ENCODE measurements around the gene TNFAIP3.
"Not testable (repeated sequence)": the region's sequence is repeated elsewhere in the genome, so short reads cannot be mapped to it uniquely, and the experiment has no call there.

The TNFAIP3 gene

GRCh38 chr6:137879885-137880745, 13.1 kb downstream of the TNFAIP3 start:
- DNase-seq = no peak

- DNase-seq = no peak
Measured at GRCh38 chr6:137880746-137881521, 13.9 kb downstream of the TNFAIP3 start.

DNA sequence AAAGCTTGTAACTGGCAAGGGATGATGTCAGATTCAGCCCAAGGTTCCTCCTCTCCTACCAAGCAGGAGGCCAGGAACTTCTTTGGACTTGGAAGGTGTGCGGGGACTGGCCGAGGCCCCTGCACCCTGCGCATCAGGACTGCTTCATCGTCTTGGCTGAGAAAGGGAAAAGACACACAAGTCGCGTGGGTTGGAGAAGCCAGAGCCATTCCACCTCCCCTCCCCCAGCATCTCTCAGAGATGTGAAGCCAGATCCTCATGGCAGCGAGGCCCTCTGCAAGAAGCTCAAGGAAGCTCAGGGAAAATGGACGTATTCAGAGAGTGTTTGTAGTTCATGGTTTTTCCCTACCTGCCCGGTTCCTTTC, 14.4 kb downstream of the TNFAIP3 start:
- DNase-seq = no peak

- DNase-seq = peak; percentile 52
Measured at GRCh38 chr6:137882225-137882961, 15.3 kb downstream of the TNFAIP3 start.

- peak; percentile 43 for DNase-seq
Measured at GRCh38 chr6:137883400-137884148, 16.5 kb downstream of the TNFAIP3 start.

DNA sequence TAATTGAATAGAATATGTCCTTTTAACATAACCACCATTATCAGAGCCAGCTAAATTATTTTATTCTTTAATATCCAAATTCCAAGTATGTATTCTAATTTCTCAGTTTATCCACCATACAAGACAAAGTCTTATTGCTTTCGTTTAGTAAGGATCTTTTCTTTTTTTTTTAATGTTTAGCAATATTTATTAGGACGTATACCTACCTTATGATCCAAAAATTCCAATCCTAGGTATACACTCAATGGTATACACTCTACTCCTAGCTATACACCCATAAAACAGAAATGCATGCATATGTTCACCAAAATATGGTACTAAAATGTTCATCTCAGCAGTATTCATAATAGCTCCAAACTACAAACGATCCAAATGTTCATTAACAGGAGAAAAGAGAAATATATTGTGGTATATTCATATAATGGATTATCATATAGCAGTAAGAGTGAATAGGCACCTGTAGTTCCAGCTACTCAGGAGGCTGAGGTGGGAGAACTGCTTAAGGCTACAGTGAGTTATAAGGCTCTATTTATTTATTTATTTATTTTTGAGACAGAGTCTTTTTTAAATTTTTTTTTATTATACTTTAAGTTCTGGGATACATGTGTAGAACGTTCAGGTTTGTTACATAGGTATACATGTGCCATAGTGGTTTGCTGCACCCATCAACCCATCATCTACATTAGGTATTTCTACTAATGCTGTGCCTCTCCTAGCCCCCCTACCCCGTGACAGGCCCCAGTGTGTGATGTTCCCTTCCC, 17.3 kb downstream of the TNFAIP3 start:
- no peak for DNase-seq

- not testable (repeated sequence) for DNase-seq
Measured at GRCh38 chr6:137884910-137885229, 17.8 kb downstream of the TNFAIP3 start.

- DNase-seq = not testable (repeated sequence)
Measured at GRCh38 chr6:137886226-137886625, 19.2 kb downstream of the TNFAIP3 start.

GRCh38 chr6:137890983-137891537, 24.0 kb downstream of the TNFAIP3 start:
- DNase-seq = no peak

DNA sequence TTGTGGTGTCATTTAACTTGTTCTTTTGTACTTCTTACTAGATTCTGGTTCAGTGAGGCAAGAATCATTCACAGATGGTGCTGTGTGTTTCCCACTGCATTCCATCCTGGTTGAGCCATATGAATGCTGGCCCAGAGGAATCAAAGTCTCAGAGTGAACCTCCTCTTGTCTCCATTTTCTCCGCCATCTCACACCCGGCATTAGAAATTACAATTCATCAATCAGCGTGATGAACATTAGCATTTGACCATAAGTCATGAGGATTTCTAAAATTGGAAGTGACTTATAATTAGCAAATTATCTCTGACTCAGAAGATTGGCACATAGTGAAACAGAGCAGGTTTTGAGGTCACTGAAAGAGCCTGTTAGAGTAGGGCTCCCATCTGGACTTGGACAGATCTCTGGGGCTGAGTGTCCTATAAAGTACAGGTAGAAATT, 25.2 kb downstream of the TNFAIP3 start:
- DNase-seq = no peak

GRCh38 chr6:137893181-137893580, 26.1 kb downstream of the TNFAIP3 start:
- DNase-seq = no peak

DNA sequence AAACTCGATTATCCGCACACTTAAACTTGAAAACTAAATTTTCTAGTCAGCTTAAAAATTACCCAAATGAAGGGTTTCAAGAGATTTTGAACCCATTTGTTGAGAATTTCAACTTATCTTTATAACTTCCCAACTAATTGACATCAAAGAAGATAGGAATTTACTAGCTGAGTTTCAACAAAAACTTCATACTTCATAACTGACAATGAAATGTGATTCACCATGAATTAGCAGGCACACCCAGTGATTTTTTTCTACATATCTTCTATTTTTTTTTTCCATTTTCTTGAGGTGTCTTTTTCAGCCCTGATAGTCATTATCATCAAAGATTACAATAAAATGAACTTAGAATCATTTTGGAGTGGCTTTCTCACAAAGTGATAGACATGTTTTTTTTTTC, 26.7 kb downstream of the TNFAIP3 start:
- no peak for DNase-seq

DNA sequence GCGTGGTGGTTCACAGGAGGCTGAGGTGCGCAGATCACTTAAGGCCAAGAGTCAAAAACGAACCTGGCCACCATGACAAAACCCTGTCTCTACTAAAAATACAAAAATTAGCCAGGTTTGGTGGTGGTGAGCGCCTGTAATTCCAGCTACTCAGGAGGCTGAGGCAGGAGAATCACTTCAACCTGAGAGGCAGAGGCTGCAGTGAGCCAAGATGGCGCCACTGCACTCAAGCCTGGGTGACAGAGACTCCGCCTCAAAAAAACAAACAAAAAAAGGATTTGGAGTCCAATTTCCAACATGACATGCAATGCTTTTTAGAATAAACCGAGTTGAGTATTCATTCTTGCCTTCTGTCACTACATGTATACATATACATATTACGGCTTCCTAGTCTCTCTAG, 27.3 kb downstream of the TNFAIP3 start:
- DNase-seq = not testable (repeated sequence)

DNA sequence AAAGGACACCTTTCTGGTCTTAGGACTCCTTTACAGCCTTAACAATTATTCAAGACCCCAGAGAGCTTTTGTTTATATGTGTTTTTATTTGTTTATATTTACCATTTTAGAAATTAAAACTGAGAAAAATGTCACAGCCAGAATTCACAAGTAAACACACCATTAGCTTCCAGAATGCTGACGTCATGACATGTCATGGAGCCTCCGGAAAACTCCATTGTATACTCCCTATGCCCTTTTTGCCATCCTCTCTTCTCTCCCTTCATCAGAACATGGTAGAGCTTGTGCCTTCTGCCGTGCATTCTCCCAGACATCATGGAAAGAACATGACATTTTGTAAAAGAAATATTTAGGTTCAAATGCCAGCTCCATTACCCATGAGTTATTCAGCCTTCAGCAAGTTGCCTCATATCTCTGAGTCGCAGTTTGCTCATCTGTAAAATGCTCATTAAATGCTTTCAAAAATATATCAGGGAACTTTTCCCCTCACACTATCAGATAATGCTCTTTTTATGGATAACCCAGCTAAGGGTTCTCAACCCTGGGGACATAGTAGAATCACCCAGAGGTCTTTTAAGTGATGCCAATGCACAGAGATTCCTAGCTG, 27.8 kb downstream of the TNFAIP3 start:
- DNase-seq = no peak

GRCh38 chr6:137896647-137897046, 29.6 kb downstream of the TNFAIP3 start:
- DNase-seq = no peak

DNA sequence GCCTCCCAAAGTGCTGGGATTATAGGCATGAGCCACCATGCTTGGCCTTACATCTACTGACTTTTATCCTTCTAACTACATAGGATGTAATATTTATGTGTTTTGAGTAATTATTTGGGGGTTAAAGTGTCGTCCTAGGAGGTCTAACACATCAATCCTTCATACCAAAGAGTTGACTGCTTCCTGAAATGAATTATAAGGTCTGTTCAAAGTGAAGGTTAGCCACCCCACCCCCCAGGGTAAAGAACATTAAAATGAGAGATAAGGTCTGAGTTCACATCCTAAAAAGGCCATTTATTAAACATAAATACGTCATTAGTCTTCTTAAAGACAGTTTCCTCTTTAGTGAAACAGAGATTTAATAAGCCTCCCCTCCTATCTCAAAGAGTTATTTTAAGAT, 33.8 kb downstream of the TNFAIP3 start:
- DNase-seq = no peak

DNA sequence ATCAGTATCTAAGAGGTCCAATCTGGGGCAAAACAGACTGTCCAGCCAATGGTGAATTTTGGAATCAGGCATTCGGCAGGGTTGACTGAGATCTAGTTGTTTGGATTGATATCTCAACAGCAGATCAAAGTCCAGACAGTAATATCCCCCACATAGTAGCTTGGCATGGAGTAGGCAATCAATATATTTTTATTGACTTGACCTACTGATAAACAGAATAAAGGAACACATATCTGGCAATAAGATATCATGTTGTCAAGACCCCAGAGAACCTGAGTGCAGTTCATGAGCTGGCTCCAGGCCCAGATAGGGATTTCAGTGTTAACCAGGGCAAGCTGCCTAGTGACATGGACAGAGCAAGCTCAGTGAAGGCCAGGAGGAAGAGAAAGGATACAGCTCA, 34.4 kb downstream of the TNFAIP3 start:
- no peak for DNase-seq

DNA sequence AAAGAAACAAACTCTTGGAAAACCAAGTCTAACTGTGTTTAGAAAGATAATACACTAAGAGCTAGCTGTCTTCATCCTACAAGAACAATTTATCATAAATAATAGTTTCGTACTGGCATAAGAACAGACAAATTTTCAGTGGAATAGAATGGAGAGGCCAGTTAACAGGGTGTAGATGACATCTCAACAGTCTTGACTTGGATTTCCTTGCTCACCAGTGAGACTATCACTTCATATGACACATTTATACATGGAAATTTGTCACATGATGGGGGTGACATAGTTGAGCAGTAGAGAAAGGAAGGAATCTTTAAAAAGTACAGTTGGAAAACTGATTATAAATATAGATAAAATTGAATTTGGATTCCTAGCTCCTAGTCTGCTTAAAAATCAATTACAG, 35.6 kb downstream of the TNFAIP3 start:
- no peak for DNase-seq

GRCh38 chr6:137903274-137903932, 36.3 kb downstream of the TNFAIP3 start:
- no peak for DNase-seq

DNA sequence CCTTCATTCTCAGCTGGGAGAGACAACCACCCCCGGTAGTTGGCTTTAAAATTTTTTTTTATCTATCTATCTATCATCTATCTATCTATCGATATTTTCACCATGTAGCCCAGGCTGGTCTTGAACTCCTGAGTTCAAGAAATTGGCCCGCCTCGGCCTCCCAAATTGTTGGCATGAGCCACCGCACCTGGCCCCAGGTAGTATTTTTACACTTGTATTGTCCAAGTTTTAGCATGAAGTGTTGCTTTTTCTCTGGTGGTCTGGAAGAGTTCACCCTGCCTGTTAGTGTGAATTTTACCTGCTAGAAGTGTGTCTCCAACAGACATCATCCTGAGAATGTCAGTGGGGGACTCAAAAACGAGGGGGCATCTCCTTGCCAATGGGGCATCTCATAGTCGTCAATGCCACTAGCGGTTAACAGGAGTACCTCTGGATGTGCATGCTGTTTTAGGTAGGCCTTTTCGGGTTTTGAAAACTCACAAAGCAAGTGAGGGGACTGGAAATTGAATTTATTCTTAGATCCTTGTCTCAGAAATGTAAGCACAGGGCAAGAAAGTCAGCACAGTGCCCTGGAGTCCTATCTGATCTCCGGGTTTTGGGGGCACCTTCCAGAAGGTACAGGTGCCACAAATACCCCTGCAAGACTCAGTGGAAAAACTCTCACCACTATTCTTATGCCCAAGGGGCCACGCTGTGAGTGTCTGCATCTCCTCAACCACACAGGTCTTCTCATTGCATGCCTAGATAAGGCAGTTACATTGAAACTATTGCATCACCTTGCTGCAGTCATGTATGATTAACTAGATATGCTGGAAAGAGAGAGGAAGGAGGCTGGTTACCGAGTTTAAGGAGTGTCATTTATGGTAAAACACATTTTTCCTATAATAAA, 37.1 kb downstream of the TNFAIP3 start:
- DNase-seq = no peak

All from KG1 (cell line).